Caco-2 (cell line): ENCODE data around the gene CPZ. TPM values are rescaled to one million over a fixed set of nuclear protein-coding genes. Genes with fewer than 3 reads are reported as not detected.

Source experiments
- BruUV-seq: library from RNA; stranded (reverse); fragments of 400-500 nt; replicated peaks from 2 replicates; lab custom pipeline; 2021; lab: Mats Ljungman, UMichigan
- CTCF ChIA-PET: fragments of 300-600 bp; sonication (Branson Sonifier 250); formaldehyde crosslinking; loops from one replicate; lab custom pipeline; 2022; ENCODE audit warnings: antibody characterized with exemption; lab: Charles Lee
- POLR2A ChIA-PET: fragments of 300-600 bp; sonication (Branson Sonifier 250); formaldehyde crosslinking; loops from one replicate; lab custom pipeline; 2022; ENCODE audit warnings: antibody characterized with exemption; lab: Charles Lee
- DNase-seq, 2 experiments: peaks; one replicate each; pipeline versions ENCODE4 v3.0.0 to v3.0.0-alpha.2; 2020 to 2022
- H3K27me3 ChIP-seq: replicated peaks from 2 replicates; pipeline ENCODE4 v1.6.0; 2011; ENCODE audit warnings: low read length; ENCODE audit not compliant: control insufficient read depth, insufficient read depth
- H3K36me3 ChIP-seq: 2 replicates; pipeline ENCODE4 v1.5.1; 2011; ENCODE audit warnings: low read length; ENCODE audit not compliant: control insufficient read depth, insufficient read depth
- H3K4me1 ChIP-seq: fragments of 250-450 bp; sonication (Bioruptor Pico); 2 replicates; pipeline ENCODE4 v1.5.1; 2020; ENCODE audit warnings: mild to moderate bottlenecking
- H3K4me3 ChIP-seq: 2 replicates; pipeline ENCODE4 v1.5.1; 2011; ENCODE audit warnings: low read depth, mild to moderate bottlenecking, control low read depth, low read length
- H3K9me3 ChIP-seq: fragments of 250-450 bp; sonication (Bioruptor Pico); 2 replicates; pipeline ENCODE4 v1.5.1; 2020; ENCODE audit warnings: mild to moderate bottlenecking, moderate library complexity
- H3K27ac Mint-ChIP-seq: one replicate; pipeline ENCODE4 v1.8.0; 2022; ENCODE audit warnings: mixed read lengths; ENCODE audit not compliant: unreplicated experiment
- H3K27me3 Mint-ChIP-seq: one replicate; pipeline ENCODE4 v1.8.0; 2022; ENCODE audit warnings: mixed read lengths; ENCODE audit not compliant: insufficient read depth, unreplicated experiment
- H3K36me3 Mint-ChIP-seq: one replicate; pipeline ENCODE4 v1.8.0; 2022; ENCODE audit warnings: mild to moderate bottlenecking, mixed read lengths; ENCODE audit not compliant: insufficient read depth, unreplicated experiment
- H3K4me1 Mint-ChIP-seq: one replicate; pipeline ENCODE4 v1.8.0; 2022; ENCODE audit warnings: low read depth, mixed read lengths; ENCODE audit not compliant: unreplicated experiment
- H3K4me3 Mint-ChIP-seq: one replicate; pipeline ENCODE4 v1.8.0; 2022; ENCODE audit warnings: mild to moderate bottlenecking, moderate library complexity, mixed read lengths; ENCODE audit not compliant: unreplicated experiment
- H3K9me3 Mint-ChIP-seq: one replicate; pipeline ENCODE4 v1.8.0; 2022; ENCODE audit warnings: mixed read lengths; ENCODE audit not compliant: unreplicated experiment
- intact Hi-C: fragments of 100-400 bp; cut with micrococcal nuclease; formaldehyde crosslinking; loops from one replicate; pipeline ENCODE4 v1.10.0; 2022; ENCODE audit not compliant: unreplicated experiment
- total RNA-seq: library from RNA; stranded (reverse); gene quantifications from 2 replicates; pipeline ENCODE4 v1.2.3, GENCODE V29; 2022
- TF ChIP-seq, protein P1 (sequence below), 2 experiments: fragments of 200-600 bp in 1 of 2; IDR thresholded peaks; 1 replicate in 1 of 2; 2 replicates in 1 of 2; pipeline versions ENCODE4 v1.5.1 to v1.8.0; 2011 to 2022; ENCODE audit warnings: antibody characterized with exemption in 1 of 2, control low read depth in 1 of 2, inconsistent platforms in 1 of 2, low read depth in 1 of 2, low read length in 1 of 2, mild to moderate bottlenecking in 1 of 2, moderate library complexity in 1 of 2; ENCODE audit not compliant: insufficient read depth in 1 of 2, severe bottlenecking in 1 of 2, unreplicated experiment in 1 of 2

CPZ gene
- total RNA-seq, 1 experiment from 2014 or later = 7.7 TPM

DNA sequence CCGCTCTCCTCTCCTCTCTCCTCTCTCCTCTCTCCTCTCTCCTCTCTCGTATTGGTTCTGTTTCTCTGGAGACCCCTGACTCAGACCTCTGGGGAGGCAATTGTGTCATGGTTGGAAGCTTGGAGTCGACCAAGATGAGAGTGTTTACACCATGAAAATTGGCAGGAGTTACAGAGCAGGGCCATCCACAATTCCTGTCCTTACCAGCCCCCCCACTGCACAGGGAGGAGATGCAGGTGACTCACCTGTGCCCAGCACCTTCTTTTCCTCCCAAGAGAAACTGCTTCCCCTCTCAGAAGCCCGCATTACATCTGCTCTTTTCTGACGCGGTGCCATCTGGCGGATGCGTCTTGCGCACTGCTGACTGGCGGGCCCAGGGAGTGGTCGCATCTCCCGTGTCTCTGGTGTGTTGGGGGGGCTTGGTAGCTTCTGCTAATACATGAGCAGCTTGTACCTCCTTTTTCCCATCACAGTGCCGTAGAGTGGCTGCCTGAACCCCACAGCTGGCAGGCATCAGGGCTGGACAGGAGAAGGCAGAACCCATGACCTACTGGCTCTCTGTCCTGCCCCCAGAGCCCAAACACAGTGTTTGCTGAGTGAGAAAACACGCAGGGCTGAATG lies 43.7 kb upstream of the CPZ start:
- CTCF ChIA-PET = interaction anchor here (0.6 to 1.1 kb wide), 2 partner anchors 9 to 38 kb away, joined by 3 to 4 read pairs; no protein-coding TSS in a partner anchor
- no TSS peak for BruUV-seq
- POLR2A ChIA-PET = no interaction called here
- H3K27me3 Mint-ChIP-seq = no peaks in the 10 kb centered on the region
- Histone ChIP-seq H3K36me3 (no peaks in the 10 kb centered on the region), H3K4me3 (no peak overlapping the region), H3K4me1 (peaks cover 24% of the 10 kb centered on the region), H3K9me3 (no peaks in the 10 kb centered on the region), H3K27me3 (no peaks in the 10 kb centered on the region)
- intact Hi-C loops = no loop called here
- H3K4me1 Mint-ChIP-seq = peaks cover 15% of the 10 kb centered on the region
- no peaks in the 10 kb centered on the region for H3K9me3 Mint-ChIP-seq
- no peak overlapping the region for H3K27ac Mint-ChIP-seq
- no peak for DNase-seq
- H3K36me3 Mint-ChIP-seq = no peaks in the 10 kb centered on the region
- H3K4me3 Mint-ChIP-seq = no peak overlapping the region
- TF ChIP-seq, protein P1, sequence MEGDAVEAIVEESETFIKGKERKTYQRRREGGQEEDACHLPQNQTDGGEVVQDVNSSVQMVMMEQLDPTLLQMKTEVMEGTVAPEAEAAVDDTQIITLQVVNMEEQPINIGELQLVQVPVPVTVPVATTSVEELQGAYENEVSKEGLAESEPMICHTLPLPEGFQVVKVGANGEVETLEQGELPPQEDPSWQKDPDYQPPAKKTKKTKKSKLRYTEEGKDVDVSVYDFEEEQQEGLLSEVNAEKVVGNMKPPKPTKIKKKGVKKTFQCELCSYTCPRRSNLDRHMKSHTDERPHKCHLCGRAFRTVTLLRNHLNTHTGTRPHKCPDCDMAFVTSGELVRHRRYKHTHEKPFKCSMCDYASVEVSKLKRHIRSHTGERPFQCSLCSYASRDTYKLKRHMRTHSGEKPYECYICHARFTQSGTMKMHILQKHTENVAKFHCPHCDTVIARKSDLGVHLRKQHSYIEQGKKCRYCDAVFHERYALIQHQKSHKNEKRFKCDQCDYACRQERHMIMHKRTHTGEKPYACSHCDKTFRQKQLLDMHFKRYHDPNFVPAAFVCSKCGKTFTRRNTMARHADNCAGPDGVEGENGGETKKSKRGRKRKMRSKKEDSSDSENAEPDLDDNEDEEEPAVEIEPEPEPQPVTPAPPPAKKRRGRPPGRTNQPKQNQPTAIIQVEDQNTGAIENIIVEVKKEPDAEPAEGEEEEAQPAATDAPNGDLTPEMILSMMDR (IDR thresholded peaks at IDR 0.05; ENCODE audit: insufficient read depth in 1 of 2, low read depth in 1 of 2, low read length in 1 of 2, severe bottlenecking in 1 of 2, unreplicated experiment in 1 of 2) = no peak

DNA sequence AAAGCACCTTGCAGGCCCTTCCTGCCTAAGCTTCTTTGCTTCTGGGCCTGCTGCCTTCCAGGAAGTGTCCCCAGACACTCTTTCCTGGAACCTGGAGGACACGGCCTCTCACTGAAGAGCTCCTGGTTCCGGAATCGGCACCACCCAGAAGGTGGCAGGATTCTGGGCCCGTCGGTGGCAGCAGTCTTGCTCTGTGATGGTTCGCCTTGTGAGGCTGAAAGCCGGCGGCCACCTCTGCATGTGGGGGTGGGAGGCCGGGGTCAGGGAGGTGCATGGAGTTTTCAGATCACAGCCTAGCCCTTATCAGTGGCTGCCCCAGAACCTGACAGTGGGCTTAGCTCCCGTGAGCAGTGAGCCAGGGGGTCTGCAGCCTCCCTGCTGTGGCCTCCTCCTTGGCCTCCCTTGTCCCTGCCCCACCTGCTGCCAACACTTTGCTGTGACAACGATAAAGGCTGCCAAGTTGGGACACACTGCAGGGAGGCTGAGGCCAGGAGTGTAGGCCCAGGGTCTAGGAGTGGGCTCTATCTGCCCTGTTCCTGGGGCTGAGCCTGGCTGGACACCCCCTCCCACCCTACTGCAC lies 43.1 kb upstream of the CPZ start:
- H3K9me3 Mint-ChIP-seq = no peaks in the 10 kb centered on the region
- Histone ChIP-seq H3K4me3 (no peak overlapping the region), H3K9me3 (no peaks in the 10 kb centered on the region), H3K36me3 (no peaks in the 10 kb centered on the region), H3K4me1 (peaks cover 24% of the 10 kb centered on the region), H3K27me3 (no peaks in the 10 kb centered on the region)
- ChIA-PET POLR2A (no interaction called here), CTCF (interaction anchor here (0.6 to 1.1 kb wide), 2 partner anchors 8 to 37 kb away, joined by 3 to 4 read pairs; no protein-coding TSS in a partner anchor)
- BruUV-seq = no TSS peak
- no peaks in the 10 kb centered on the region for H3K27me3 Mint-ChIP-seq
- DNase-seq = no peak
- H3K27ac Mint-ChIP-seq = no peak overlapping the region
- no peaks in the 10 kb centered on the region for H3K36me3 Mint-ChIP-seq
- TF ChIP-seq, protein P1 (IDR thresholded peaks at IDR 0.05; ENCODE audit: insufficient read depth in 1 of 2, low read depth in 1 of 2, low read length in 1 of 2, severe bottlenecking in 1 of 2, unreplicated experiment in 1 of 2) = no peak
- intact Hi-C loops = no loop called here
- peaks cover 15% of the 10 kb centered on the region for H3K4me1 Mint-ChIP-seq
- no peak overlapping the region for H3K4me3 Mint-ChIP-seq

DNA sequence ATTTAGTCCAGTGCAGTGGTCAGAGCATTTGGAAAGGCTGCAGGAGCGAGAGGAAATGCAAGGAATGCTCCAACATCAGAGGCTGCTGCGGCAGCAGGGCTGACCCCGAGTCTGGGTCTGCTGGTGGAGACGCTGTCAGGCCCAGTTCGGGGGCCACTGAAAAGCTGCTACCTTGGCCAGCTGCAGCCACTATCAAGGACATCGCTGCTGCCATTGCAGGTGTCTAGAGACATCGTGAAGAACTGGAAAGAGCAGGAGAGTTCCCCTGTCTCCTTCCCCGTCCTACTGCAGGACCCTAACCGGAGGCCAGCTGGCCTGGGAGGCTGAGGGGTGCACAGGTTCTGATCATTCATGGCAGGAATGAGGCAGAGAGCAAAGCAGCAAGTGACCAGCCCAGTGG lies 41.9 kb upstream of the CPZ start:
- Histone ChIP-seq H3K36me3 (no peaks in the 10 kb centered on the region), H3K4me1 (peaks cover 21% of the 10 kb centered on the region), H3K4me3 (no peak overlapping the region), H3K27me3 (no peaks in the 10 kb centered on the region), H3K9me3 (no peaks in the 10 kb centered on the region)
- Mint-ChIP-seq H3K27ac (no peak overlapping the region), H3K9me3 (no peaks in the 10 kb centered on the region), H3K36me3 (no peaks in the 10 kb centered on the region), H3K4me3 (no peak overlapping the region), H3K27me3 (no peaks in the 10 kb centered on the region), H3K4me1 (peaks cover 18% of the 10 kb centered on the region)
- ChIA-PET CTCF (no interaction called here), POLR2A (no interaction called here)
- TF ChIP-seq, protein P1 (IDR thresholded peaks at IDR 0.05; ENCODE audit: insufficient read depth in 1 of 2, low read depth in 1 of 2, low read length in 1 of 2, severe bottlenecking in 1 of 2, unreplicated experiment in 1 of 2) = no peak
- intact Hi-C loops = no loop called here
- no peak for DNase-seq
- BruUV-seq = no TSS peak
